Measurements from ENCODE around the gene PREX1. TPM values are rescaled to one million over a fixed set of nuclear protein-coding genes. Genes with fewer than 3 reads are reported as not detected.
"Not testable (repeated sequence)": the region's sequence is repeated elsewhere in the genome, so short reads cannot be mapped to it uniquely, and the experiment has no call there.

Gene PREX1
- total RNA-seq, 1 donor from 2014 or later, result 2.9 TPM

DNA sequence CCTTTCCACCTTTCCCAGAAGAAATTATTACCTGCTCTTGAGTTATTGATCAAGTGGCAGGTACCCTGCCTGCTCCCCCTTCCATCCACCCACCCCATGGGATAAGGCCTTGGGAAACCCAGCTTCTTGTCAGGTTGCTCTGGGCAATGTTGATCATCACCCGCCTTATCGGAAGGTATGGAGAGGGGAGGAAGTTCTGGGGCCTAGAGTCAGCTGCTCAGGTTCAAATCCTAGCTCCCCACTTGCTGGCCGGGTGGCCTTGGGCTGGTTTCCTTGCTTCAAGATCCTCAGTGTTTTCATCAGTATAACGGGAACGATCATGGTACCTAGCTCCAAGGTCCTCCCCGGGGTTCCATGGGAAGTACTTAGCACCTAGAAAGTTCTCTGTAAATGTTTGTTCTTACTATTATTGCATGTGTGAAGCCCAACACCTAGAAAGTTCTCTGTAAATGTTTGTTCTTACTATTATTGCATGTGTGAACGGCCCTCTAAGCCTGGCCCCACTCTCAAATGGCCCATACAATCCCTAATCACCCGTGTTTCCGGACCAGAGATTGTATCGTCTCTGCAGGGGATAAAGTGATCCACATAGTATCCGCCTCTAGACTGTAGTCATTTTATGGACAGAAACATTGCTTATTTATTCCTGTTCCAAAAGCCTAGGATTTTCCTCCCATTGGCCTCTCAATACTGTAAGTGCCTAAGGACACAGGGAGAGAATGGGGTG lies 1.1 kb upstream of the PREX1 start:
- no peaks in the 10 kb centered on the region for H3K36me3 Mint-ChIP-seq (ENCODE audit: insufficient read depth)
- H3K4me1 Mint-ChIP-seq (ENCODE audit: low read depth), result peaks cover 3% of the 10 kb centered on the region
- peak overlapping the region; percentile 83 for H3K4me3 Mint-ChIP-seq (ENCODE audit: low read depth)
- peaks cover 66% of the 10 kb centered on the region for H3K27me3 Mint-ChIP-seq
- no peaks in the 10 kb centered on the region for H3K9me3 Mint-ChIP-seq (ENCODE audit: low read depth)
- no peak for DNase-seq (ENCODE audit: low spot score, unreplicated experiment)
- no peak for TF ChIP-seq CTCF (IDR thresholded peaks at IDR 0.05; ENCODE audit: unreplicated experiment)
- peak overlapping the region; percentile 68 for H3K27ac Mint-ChIP-seq

GRCh38 chr20:48826883-48827771 lies 672 bp downstream of the PREX1 start:
- no peak for DNase-seq (ENCODE audit: low spot score, unreplicated experiment)
- H3K27ac Mint-ChIP-seq, result peak overlapping the region; percentile 87
- no peaks in the 10 kb centered on the region for H3K36me3 Mint-ChIP-seq (ENCODE audit: insufficient read depth)
- H3K4me3 Mint-ChIP-seq (ENCODE audit: low read depth), result peak overlapping the region; percentile 83
- no peaks in the 10 kb centered on the region for H3K9me3 Mint-ChIP-seq (ENCODE audit: low read depth)
- H3K27me3 Mint-ChIP-seq, result peaks cover 67% of the 10 kb centered on the region
- TF ChIP-seq CTCF (IDR thresholded peaks at IDR 0.05; ENCODE audit: unreplicated experiment), result no peak
- H3K4me1 Mint-ChIP-seq (ENCODE audit: low read depth), result peaks cover 3% of the 10 kb centered on the region

- not testable (repeated sequence) for H3K27ac Mint-ChIP-seq; DNase-seq (ENCODE audit: low spot score, unreplicated experiment); H3K36me3 Mint-ChIP-seq (ENCODE audit: insufficient read depth); H3K9me3 Mint-ChIP-seq (ENCODE audit: low read depth); H3K4me1 Mint-ChIP-seq (ENCODE audit: low read depth)
- Mint-ChIP-seq H3K4me3 (ENCODE audit: low read depth) (peak overlapping the region; percentile 83), H3K27me3 (peaks cover 69% of the 10 kb centered on the region)
These were observed 1.3 kb downstream of the PREX1 start for GRCh38 chr20:48826480-48826879.

GRCh38 chr20:48826069-48826468 lies 1.7 kb downstream of the PREX1 start:
- H3K4me3 Mint-ChIP-seq (ENCODE audit: low read depth), result peak overlapping the region; percentile 30
- peaks cover 73% of the 10 kb centered on the region for H3K27me3 Mint-ChIP-seq
- TF ChIP-seq CTCF (IDR thresholded peaks at IDR 0.05; ENCODE audit: unreplicated experiment), result no peak
- H3K4me1 Mint-ChIP-seq (ENCODE audit: low read depth), result peaks cover 3% of the 10 kb centered on the region
- no peak for DNase-seq (ENCODE audit: low spot score, unreplicated experiment)
- H3K27ac Mint-ChIP-seq, result no peak overlapping the region
- no peaks in the 10 kb centered on the region for H3K36me3 Mint-ChIP-seq (ENCODE audit: insufficient read depth)
- H3K9me3 Mint-ChIP-seq (ENCODE audit: low read depth), result no peaks in the 10 kb centered on the region

GRCh38 chr20:48825566-48825920 lies 2.3 kb downstream of the PREX1 start:
- Mint-ChIP-seq H3K9me3 (ENCODE audit: low read depth) (no peaks in the 10 kb centered on the region), H3K27me3 (peaks cover 70% of the 10 kb centered on the region), H3K4me1 (ENCODE audit: low read depth) (peaks cover 3% of the 10 kb centered on the region), H3K4me3 (ENCODE audit: low read depth) (no peak overlapping the region), H3K27ac (no peak overlapping the region), H3K36me3 (ENCODE audit: insufficient read depth) (no peaks in the 10 kb centered on the region)
- no peak for DNase-seq (ENCODE audit: low spot score, unreplicated experiment)
- no peak for TF ChIP-seq CTCF (IDR thresholded peaks at IDR 0.05; ENCODE audit: unreplicated experiment)

Data from progenitor cell of endocrine pancreas (in vitro differentiated cells).